HCEC 1CT (cell line): ENCODE measurements around the gene CSHL1.
"Not testable (repeated sequence)": the region's sequence is repeated elsewhere in the genome, so short reads cannot be mapped to it uniquely, and the experiment has no call there.

Experiments used
- DNase-seq: peaks from one replicate; pipeline ENCODE4 v3.0.0-alpha.2; 2017

The CSHL1 gene

GRCh38 chr17:63939884-63940283 lies 28.8 kb upstream of the CSHL1 start:
- DNase-seq = no peak

- no peak for DNase-seq
These were observed 28.3 kb upstream of the CSHL1 start for GRCh38 chr17:63939401-63939800.

DNA sequence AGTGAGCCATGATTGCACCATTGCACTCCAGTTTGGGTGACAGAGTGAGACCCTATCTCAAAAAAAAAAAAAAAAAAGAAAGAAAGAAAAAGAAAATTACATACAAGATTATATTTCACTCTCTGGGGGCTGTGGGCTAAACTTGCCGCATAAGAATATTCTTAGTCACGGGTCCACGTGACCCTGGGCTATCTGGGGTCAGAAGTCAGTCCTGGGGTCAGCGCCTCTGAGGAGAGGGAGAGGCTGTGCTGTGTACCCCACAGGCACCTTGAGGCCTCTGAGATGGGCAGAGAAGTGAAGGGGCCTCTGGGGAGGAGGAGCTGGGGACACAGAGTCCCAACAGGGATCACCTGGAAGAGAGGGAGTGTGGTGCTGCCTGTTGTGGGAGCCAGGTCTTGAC lies 26.9 kb upstream of the CSHL1 start:
- DNase-seq = no peak

DNA sequence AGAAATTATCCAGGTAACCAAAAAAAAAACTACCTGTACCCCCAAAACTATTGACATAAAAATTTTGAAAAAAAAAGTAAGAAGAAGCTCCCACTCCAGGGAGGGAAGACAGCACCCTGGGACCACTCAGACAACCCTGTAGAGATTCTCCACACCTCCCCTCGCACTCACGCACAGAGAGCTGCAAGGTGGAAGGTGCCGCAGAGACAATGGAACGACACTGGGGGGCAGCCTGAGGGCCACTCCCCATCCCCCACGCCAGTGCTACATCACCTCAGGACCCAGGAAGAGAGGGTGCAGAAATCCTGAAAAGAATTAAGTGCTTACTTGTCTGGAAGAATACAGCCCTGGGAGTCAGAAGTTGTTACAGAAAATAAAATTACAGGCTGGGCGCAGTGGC lies 26.3 kb upstream of the CSHL1 start:
- DNase-seq = no peak

- no peak for DNase-seq
These were observed 23.4 kb upstream of the CSHL1 start for GRCh38 chr17:63934183-63935112.

- DNase-seq = no peak
These were observed 22.5 kb upstream of the CSHL1 start for GRCh38 chr17:63933598-63933997.

GRCh38 chr17:63932721-63933120 lies 21.7 kb upstream of the CSHL1 start:
- DNase-seq = no peak

GRCh38 chr17:63931981-63932561 lies 21.0 kb upstream of the CSHL1 start, which contains the start of gene CD79B:
TSS of gene CD79B (minus strand) at chr17:63932331. CDS start at chr17:63932261, 70 bp downstream.
- DNase-seq = no peak

DNA sequence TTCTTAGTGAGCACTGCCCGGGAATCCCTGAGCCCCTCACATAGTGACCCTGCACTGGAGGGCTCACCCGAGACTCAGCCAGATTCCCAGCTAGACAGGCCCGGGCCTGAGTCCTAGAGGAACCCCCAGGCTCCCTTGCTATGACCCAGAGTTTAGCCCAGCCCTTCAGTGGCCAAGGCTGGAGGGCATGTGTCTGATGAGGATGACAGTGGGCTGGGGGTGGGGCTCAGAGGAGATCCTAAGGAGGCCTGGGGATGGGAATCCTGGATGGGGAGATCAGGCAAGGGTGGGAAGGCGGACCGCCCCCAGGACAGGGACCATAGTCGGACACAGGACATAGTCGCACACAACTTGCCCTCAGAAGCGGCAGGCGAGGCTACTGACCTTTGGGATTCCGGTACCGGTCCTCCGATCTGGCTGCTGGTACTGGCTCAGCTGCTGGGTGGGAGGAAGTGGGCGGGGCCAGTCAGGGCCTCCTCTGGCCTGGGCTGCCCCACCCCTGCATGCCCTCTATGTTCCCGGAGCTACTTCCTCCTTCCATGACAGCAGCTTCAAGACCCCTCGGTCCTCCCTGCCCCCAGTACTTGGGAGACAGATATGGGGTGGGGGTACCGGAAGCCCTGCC lies 20.0 kb upstream of the CSHL1 start:
- no peak for DNase-seq

GRCh38 chr17:63929860-63930766 lies 19.1 kb upstream of the CSHL1 start:
- DNase-seq = no peak

DNA sequence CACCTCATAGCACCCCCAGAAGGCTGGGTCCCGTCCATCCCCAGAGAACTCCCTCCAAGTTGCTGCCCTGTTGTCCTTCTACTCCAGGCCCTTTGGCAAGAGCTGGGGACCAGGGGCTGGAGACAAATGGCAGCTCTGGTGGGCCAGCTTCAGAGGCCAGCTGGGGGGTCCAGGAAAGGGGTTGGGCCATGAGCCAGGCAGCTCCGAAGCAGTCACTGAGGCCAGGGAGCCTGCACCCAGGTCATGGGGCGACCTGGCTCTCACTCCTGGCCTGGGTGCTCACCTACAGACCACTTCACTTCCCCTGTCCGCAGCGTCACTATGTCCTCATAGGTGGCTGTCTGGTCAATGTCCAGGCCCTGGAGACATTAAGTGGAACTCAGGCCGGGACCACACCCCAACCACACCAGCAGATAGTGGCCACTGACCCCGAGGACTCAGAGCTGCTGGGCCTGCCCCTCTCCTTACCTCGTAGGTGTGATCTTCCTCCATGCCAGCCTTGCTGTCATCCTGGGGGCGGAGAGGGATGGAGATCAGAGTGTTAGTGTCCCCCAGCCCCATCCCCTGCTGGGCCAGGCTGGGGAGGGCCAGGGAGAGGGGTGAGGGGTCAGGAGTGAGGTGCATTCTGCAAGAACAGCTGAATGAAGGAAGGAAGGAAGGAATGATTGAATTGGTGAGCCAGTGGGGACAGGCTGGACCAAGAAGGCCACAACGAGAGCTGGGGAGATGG lies 18.1 kb upstream of the CSHL1 start:
- no peak for DNase-seq

DNA sequence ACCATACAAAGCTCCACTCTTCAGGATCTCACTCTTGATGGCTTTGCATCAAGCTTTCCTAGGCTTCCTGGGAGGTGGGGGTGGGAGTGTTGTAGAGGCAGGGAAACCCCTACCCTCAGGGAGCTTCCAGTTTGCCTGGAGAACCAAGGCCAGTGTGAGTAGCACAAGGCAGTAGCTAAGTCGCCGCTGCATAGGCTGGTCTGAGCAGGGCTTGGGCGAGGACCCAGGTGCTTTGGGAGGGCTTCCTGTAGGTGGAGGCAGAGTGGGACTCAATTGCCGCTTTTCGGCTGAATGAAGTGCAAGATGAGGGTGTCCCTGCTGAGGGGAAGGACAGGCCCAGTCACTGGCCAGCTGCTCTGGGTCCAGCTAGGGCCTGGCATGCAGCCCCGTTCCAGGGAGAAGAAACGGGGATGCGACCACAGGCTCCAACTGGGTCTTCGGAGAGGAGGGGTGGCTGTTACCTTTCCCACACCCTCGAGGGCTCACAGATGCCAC lies 17.2 kb upstream of the CSHL1 start:
- DNase-seq = no peak

- DNase-seq = no peak
These were observed 16.6 kb upstream of the CSHL1 start for GRCh38 chr17:63927464-63928171.

- DNase-seq = no peak
These were observed 15.1 kb upstream of the CSHL1 start for GRCh38 chr17:63926164-63926563.

DNA sequence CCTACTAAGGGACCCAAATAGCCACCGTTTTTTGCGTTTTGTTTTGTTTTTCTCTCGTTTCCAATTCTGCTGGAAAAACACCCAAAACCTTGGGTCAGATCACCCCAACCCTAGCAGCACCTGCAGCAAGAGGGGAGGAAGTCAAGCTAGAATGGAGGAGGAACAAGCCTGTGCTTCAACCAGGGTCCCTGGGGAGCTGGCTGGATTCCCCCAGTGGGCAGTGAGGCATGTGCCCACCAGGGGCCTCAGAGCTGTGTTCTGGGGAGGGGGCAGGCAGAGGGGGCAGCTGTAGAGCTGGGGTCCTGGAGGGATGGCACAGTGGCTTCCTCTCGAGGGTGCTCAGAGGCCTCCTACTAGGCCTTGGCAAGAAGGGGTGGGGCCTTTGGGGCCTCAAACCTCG lies 14.6 kb upstream of the CSHL1 start:
- no peak for DNase-seq

DNA sequence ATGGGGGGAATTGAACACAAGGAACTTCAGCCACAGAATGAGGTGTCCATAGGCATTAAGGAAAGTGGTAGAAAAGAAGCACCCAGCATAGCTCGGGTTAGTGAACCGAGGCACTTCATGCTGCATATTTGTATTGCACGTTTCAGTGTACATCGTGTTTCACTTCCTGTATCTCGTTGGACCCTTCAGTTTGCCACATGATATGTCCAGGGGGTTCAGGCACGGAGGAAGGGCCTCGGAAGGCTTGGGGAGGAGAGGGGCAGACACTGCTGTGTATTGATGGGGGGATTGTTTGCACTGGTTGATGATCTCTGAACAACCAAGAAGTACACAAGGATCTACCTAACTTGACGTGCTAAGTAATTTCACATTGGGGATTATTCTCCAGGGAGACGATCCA lies 11.3 kb upstream of the CSHL1 start:
- not testable (repeated sequence) for DNase-seq

GRCh38 chr17:63920779-63921178 lies 9.7 kb upstream of the CSHL1 start:
- not testable (repeated sequence) for DNase-seq

- DNase-seq = not testable (repeated sequence)
These were observed 9.0 kb upstream of the CSHL1 start for GRCh38 chr17:63920050-63920449.

DNA sequence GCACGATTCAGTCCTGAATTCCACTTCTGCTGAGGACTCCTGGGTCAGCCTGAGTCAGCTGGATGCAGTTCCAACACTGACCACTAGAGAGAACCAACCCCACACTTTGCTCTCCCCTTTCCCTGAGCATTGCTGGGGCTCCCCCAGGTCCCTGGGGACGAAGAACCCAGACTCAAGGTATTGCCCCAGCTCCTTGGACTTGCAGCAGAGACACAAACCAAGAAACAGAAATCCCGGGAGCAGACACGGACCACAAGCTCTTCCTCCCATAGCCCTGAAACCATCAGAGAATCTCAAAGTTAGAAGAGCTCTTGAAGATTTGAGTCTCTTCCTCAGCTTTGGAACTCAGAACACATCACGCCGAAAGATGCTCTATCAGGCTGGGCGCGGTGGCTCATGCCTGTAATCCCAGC lies 8.3 kb upstream of the CSHL1 start:
- DNase-seq = peak; percentile 20

- DNase-seq = not testable (repeated sequence)
These were observed 7.8 kb upstream of the CSHL1 start, which contains the start of gene GH1 for GRCh38 chr17:63918789-63919305. TSS of gene GH1 (minus strand) at chr17:63918839. CDS start at chr17:63918776, 63 bp downstream.

GRCh38 chr17:63918305-63918704 lies 7.2 kb upstream of the CSHL1 start:
- DNase-seq = no peak
